HG02840 (cell line): ENCODE results near the gene LCP2.

Experiments
- ATAC-seq: cut with Tn5 transposase; IDR thresholded peaks from one replicate; pipeline ENCODE4 v1.9.1; 2021; ENCODE audit warnings: mild to moderate bottlenecking, moderate library complexity, moderate number of reproducible peaks; ENCODE audit not compliant: unreplicated experiment, low FRiP score

LCP2 gene

DNA sequence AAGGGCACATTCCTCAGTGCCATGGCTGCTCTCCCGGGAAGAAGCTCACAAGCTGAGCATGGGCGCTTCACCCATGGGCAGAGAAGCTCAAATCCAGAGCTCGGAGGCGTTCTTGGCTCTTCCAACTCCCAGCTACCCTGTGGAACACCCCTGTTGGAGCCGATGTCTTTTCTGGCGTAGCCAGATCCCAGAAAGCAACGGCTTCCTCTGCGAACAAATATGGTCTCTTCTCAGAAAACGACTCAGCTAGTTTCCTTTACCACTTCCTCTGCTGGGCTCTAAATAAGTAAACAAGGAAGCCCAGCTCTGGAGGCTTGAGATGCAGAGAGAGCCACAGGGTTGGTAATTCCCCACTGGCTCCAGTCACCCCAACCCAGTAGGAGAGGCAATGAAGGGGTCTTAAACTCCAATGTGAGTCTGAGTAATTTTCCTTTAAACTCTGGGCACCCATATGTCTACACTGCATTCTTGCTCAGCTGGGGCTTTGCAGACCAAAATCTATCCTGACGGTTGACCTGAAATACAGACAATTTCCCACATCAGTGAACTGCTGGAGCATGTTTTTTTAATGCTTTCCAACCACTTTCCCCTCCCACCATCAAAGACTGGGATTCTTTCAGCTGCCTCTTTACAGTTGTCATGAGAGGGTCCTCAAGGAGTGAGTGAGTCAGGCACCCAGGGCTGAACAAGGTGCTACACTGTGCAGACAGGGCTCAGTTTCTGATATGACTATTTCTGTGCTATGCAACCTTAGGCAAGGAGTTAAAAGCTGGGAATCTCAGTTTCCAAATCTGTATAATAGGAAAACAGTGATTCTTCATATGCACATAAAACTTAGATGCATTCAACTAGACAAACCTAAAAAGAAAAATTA lies at the start of gene LCP2:
TSS of gene LCP2 (minus strand) at position 189 of the 874 bp plus-strand sequence. CDS start at position 23, 166 bp downstream.
- peak; percentile 42 for ATAC-seq

DNA sequence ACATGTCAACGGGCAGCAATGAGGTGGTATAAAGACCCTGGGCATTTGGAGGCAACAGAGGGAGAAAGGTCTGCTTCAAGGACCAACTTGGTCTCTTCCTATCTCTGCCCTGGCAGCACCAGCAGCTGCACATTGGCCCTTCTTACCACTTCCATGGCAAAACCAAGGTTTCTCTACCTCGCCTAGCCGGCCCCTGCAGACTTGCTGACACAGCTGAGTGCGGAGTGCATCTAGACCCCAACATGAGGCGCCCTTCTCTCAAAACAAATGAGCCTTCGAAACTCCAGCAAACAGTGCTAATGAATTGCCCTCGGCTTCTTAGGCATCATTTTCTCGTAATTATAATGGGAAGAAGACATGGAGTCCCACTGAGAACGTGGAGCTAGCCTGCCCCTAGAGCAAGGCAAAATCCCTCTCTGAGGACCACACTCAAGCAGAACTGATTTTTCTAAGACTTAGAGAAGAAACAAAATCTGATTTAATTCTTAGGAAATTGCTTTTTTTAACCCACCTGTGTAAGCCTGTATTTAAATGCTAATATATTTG lies 49.5 kb upstream of the LCP2 start:
- ATAC-seq, result no peak

DNA sequence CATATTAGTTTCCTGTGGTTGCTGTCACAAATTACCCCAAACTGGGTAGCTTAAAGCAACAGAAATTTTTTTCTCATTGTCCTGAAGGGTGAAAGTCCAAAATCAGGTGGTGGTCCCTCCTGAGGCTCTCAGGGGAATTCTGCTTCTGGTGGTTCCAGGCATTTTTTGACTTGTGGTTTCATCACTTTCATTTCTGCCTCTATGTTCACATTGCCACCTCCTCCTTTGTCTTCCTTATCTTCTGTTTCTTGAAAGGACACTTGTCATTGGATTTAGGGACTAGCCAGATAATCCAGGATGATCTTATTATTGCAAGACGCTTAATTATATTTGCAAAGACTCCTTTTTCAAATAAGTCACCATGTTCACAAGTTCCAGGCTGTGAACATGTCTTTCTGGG lies 48.4 kb upstream of the LCP2 start:
- no peak for ATAC-seq

- no peak for ATAC-seq
Observed at GRCh38 chr5:170343177-170343576, 45.6 kb upstream of the LCP2 start.

GRCh38 chr5:170342153-170342725 lies 44.7 kb upstream of the LCP2 start:
- ATAC-seq, result no peak

- no peak for ATAC-seq
Observed at GRCh38 chr5:170341545-170341944, 44.0 kb upstream of the LCP2 start.

GRCh38 chr5:170339780-170340167 lies 42.2 kb upstream of the LCP2 start:
- no peak for ATAC-seq

DNA sequence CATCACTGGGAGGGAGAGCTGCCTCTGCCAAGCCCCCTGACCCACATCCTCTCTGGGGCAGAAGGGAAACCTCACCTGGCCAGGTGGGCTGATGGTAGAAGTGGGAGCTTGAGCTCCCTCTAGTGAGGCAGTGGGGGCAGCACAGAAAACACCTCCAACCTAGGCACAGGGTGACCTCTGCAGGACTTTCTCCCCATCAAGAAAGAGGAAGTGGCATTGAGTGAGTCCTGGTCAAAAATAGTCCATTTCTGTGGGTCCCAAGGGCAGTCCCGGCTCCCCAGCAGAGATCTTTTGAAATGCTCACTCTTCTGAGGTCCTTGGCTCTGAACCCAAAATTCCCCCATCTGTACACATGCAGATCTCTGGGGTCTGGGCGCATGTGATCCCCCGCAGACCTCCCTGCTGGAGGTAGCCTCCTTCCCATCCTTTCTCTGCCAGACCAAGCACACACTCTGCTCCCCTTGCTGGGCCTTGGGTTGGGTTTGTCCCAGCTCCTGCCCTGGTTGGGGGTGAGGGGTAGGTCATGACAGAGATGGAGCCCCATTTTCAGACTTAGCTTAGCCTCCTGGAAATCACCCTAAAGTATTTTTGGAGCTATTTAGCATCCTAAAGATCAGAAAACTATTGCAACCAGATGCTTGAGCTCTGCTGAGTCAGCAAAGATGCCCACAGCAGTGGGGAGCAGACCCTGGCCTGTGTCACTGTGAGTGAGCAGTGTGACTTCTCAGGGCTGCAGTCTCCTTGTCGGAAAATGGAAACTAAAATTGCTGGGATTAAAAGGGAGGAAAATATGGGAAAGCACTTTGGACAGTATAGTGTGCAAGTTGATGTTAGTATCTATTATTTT lies 41.6 kb upstream of the LCP2 start:
- peak; percentile 60 for ATAC-seq

DNA sequence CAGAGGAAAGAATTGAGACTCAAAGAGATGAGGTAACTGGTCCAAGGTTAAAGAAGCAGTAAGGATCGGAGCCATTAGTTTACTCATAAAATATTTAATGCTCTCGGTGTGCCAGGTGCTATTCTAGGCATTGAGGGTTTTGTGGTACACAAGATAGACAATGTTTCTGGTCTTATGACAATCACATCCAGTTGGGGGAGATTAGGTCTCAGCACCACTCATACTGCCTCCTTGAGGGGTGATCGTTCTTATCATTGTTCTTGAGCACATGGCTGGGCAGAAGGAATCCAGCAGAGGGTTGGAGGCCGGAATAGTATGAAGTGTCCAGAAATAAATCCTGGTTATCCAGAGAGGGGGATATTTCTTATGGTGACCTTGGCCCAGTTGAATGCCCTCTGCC lies 40.7 kb upstream of the LCP2 start:
- ATAC-seq, result no peak

GRCh38 chr5:170337045-170337733 lies 39.6 kb upstream of the LCP2 start:
- ATAC-seq, result no peak

DNA sequence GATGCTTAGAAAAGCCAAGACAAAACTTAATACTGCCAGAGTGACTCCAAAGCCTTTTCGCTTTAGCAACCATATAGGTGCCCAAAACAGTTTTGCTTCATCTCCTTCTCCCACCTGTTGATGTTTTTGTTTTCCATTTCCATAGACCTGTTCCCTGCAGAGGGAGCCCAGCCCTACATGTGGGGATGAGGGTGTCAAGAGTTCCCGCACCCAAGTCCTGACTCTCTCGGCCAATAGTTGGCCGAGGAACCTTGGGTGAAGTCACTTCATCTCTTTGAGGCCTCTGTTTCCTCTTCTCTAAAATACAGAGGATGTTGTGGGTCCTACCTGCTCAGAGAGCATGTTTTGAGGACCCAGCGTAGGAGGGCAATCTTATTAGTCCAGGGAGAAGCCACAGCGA lies 38.5 kb upstream of the LCP2 start:
- no peak for ATAC-seq

DNA sequence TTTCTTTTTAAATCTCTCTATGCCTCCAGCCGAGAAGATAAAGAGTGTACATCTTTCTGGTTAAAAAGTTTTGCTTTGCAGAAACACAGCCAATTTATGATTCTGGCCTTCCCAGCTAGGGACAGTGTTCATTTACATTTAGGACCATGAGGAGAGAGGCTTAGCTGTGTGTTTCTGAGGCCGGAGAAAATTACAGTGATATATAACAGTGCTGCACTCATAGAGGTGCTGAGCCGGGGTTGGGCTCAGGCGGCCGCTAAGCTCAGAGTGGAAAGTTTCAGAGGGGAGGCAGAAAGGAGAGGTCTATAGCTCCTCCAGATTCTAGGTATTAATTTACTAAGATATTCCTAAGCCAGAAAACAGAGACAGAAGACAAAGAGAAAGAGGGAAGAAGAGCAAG lies 37.0 kb upstream of the LCP2 start:
- no peak for ATAC-seq

GRCh38 chr5:170333161-170333910 lies 35.8 kb upstream of the LCP2 start:
- no peak for ATAC-seq

DNA sequence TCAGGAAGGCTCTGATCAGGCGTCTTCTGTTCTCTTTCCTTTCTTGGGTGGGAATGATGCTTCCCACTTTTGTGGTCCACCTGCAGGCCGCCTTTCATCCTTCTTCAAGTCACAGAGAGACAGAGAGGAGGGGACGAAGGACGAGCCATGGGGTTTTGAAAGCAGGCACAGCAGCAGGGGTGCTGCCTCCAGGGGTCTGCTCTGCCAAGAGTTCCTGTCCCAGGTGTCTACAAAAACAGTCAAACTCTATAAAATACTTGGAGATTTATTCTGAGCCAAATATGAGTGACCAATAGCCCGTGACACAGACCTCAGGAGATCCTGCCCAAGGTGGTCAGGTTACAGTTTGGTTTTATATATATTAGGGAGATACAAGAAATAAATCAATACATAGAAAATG lies 34.5 kb upstream of the LCP2 start:
- no peak for ATAC-seq

DNA sequence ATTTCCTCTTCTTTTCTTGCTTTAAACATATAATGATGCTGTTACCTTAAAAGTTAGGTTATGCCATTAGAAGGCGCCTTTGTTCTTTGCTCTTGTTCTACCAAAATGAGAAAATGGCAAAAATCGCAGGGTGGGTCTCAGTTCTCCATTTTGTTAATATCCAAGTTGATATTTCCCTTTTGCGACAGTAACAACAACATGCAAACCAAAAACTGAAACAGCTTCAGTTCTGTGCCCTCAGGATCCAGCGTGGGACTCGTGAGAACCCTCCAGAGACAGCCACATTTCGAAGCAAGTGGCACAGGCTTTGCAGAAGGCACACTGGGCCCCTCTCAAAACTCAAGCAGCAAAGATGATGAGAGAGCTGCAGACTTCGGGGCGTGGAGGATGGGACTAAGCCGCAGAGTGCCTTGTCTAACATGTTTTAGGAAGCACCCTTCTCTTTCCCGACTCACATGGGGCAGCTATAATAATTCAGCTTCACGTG lies 33.0 kb upstream of the LCP2 start:
- no peak for ATAC-seq

DNA sequence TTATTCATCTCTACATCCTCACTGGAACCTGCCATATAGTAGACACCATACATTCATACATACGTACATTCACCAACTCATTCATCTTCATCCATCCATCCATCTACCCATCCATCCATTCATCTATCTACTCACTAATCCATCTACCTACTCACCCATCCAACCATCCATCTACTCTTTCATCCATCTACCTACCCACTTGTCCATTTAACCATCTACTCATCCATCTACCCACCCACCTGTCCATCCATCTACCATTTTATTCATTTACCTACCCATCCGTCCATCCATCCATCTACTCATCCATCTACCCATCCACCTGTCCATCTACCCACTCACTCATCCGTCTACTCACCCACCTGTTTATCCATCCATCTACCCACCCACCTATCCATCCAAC lies 31.9 kb upstream of the LCP2 start:
- ATAC-seq, result no peak

DNA sequence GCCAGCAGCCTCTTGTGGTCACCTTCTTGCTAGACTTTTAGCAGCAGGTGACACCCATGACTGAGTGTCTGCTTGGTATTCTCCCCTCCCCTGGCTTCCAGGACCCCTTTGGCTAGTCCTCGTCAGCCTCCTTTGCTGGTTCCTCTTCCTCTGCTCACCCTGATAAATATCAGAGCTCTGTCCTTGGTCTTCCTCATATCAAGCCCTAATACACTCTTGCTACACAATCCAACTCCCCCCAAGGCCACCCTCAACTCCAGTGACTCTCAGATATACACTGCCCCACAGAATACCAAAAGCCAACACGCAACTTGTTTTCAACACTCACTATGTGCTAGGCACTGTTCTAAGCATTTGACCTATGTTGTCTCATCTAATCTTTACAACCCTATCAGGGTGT lies 30.3 kb upstream of the LCP2 start:
- no peak for ATAC-seq

DNA sequence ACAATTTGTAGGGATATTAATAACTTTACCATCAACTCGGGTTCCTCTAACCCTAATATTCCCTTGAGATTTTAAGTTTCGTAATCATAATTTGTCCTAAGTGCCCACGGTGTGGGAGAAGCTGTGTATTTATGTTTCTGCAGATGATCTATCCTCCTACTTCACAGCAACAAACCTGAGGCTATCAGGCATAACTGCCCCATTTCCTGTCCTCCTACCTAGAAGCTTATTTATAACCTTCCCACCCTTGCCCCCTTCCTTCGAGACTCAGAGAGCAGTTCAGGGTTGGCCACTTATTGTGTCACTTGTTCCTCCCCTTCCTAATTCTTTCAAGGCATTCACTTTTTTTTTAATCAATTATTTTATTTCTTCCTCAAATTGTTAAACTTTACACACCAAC lies 29.6 kb upstream of the LCP2 start:
- ATAC-seq, result no peak

GRCh38 chr5:170319301-170319700 lies 21.7 kb upstream of the LCP2 start:
- ATAC-seq, result no peak

GRCh38 chr5:170317499-170317898 lies 19.9 kb upstream of the LCP2 start:
- ATAC-seq, result no peak
